ENCODE results near the gene TTYH3. TPM values are rescaled to one million over a fixed set of nuclear protein-coding genes. Genes with fewer than 3 reads are reported as not detected.
"Not testable (repeated sequence)": the region's sequence is repeated elsewhere in the genome, so short reads cannot be mapped to it uniquely, and the experiment has no call there.

TTYH3 gene
- total RNA-seq, 1 donor from 2014 or later: 81.3 TPM

GRCh38 chr7:2663960-2664359 is 32.2 kb downstream of the TTYH3 start:
- DNase-seq (ENCODE audit: low spot score): no peak

- no peak for DNase-seq (ENCODE audit: low spot score)
These were observed 33.6 kb downstream of the TTYH3 start for GRCh38 chr7:2665359-2665791.

- no peak for DNase-seq (ENCODE audit: low spot score)
These were observed 34.4 kb downstream of the TTYH3 start for GRCh38 chr7:2666155-2666554.

GRCh38 chr7:2666588-2667250 is 34.9 kb downstream of the TTYH3 start:
- no peak for DNase-seq (ENCODE audit: low spot score)

GRCh38 chr7:2667843-2668242 is 36.1 kb downstream of the TTYH3 start:
- DNase-seq (ENCODE audit: low spot score): no peak

GRCh38 chr7:2668401-2668800 is 36.6 kb downstream of the TTYH3 start:
- DNase-seq (ENCODE audit: low spot score): no peak

GRCh38 chr7:2670171-2670570 is 38.4 kb downstream of the TTYH3 start:
- DNase-seq (ENCODE audit: low spot score): no peak

- DNase-seq (ENCODE audit: low spot score): peak; percentile 55
These were observed 39.1 kb downstream of the TTYH3 start for GRCh38 chr7:2670720-2671391.

- not testable (repeated sequence) for DNase-seq (ENCODE audit: low spot score)
These were observed 41.4 kb downstream of the TTYH3 start for GRCh38 chr7:2673214-2673613.

- DNase-seq (ENCODE audit: low spot score): no peak
These were observed 42.1 kb downstream of the TTYH3 start for GRCh38 chr7:2673934-2674333.

- DNase-seq (ENCODE audit: low spot score): no peak
These were observed 43.5 kb downstream of the TTYH3 start for GRCh38 chr7:2675256-2675764.

GRCh38 chr7:2676576-2676975 is 44.8 kb downstream of the TTYH3 start:
- not testable (repeated sequence) for DNase-seq (ENCODE audit: low spot score)

GRCh38 chr7:2678454-2678853 is 46.7 kb downstream of the TTYH3 start:
- not testable (repeated sequence) for DNase-seq (ENCODE audit: low spot score)

GRCh38 chr7:2679135-2680127 is 47.6 kb downstream of the TTYH3 start:
- not testable (repeated sequence) for DNase-seq (ENCODE audit: low spot score)

- DNase-seq (ENCODE audit: low spot score): no peak
These were observed 48.5 kb downstream of the TTYH3 start for GRCh38 chr7:2680256-2680655.

GRCh38 chr7:2680792-2681490 is 49.2 kb downstream of the TTYH3 start:
- DNase-seq (ENCODE audit: low spot score): peak; percentile 78

- DNase-seq (ENCODE audit: low spot score): no peak
These were observed 50.4 kb downstream of the TTYH3 start for GRCh38 chr7:2681929-2682799.

GRCh38 chr7:2684501-2684900 is 52.7 kb downstream of the TTYH3 start:
- DNase-seq (ENCODE audit: low spot score): no peak

- DNase-seq (ENCODE audit: low spot score): no peak
These were observed 54.3 kb downstream of the TTYH3 start for GRCh38 chr7:2686101-2686500.

- DNase-seq (ENCODE audit: low spot score): no peak
These were observed 55.6 kb downstream of the TTYH3 start for GRCh38 chr7:2687338-2687869.
